Temporal lobe (tissue), 2 donors: Measurements from ENCODE around the gene CCT4. TPM values are rescaled to one million over a fixed set of nuclear protein-coding genes. Genes with fewer than 3 reads are reported as not detected.

ENCODE experiments used
- small RNA-seq: library from RNA; depleted of rRNA; stranded (forward); fragments of <200 nt; gene quantifications from one replicate; pipeline ENCODE3, GENCODE V24; 2014; ENCODE audit warnings: low replicate concordance
- total RNA-seq: library from RNA; depleted of rRNA; stranded (reverse); fragments of >200 nt; gene quantifications from one replicate; pipeline ENCODE4 v1.2.3, GENCODE V29; 2014

CCT4 gene
- total RNA-seq, 1 donor from 2014 or later, result 150 TPM

Small RNA genes within 50 kb of the gene (small RNA-seq; reads per million reads assigned to genes)
- gene RF00019, result not detected

Other genes starting within 250 kb of the CCT4 start
- gene FAM161A, start 34.6 kb downstream of the CCT4 start, total RNA-seq, result 18.2 TPM
- 29.0 TPM for gene COMMD1, start 17.0 kb upstream of the CCT4 start, total RNA-seq